Activated T-helper 1 cell treated with anti-CD3 and anti-CD28 coated beads, Interleukin-2, amount 50 U/mL, for 16 hours (primary cell): ENCODE measurements around the gene CXXC1.
"Not testable (repeated sequence)": the region's sequence is repeated elsewhere in the genome, so short reads cannot be mapped to it uniquely, and the experiment has no call there.

Source experiments
- DNase-seq, 2 donors: peaks; one replicate each; pipeline ENCODE4 v3.0.0-alpha.2; 2020; ENCODE audit warnings: low read depth in 1 of 2, low spot score in 1 of 2

The CXXC1 gene

GRCh38 chr18:50276452-50276851, 11.0 kb downstream of the CXXC1 start:
- no peak for DNase-seq

- no peak for DNase-seq
Measured at GRCh38 chr18:50275503-50276036, 11.9 kb downstream of the CXXC1 start.

- DNase-seq = no peak
Measured at GRCh38 chr18:50274941-50275340, 12.6 kb downstream of the CXXC1 start.

GRCh38 chr18:50274044-50274442, 13.4 kb downstream of the CXXC1 start:
- no peak for DNase-seq

GRCh38 chr18:50273203-50274043, 14.1 kb downstream of the CXXC1 start:
- no peak for DNase-seq

- DNase-seq = no peak
Measured at GRCh38 chr18:50272568-50272967, 14.9 kb downstream of the CXXC1 start.

GRCh38 chr18:50268022-50268747, 19.3 kb downstream of the CXXC1 start:
- DNase-seq = peak; percentile 56 to 68

GRCh38 chr18:50266248-50266704, 21.2 kb downstream of the CXXC1 start, which contains the start of gene CFAP53:
CFAP53 (minus strand) TSS chr18:50266495; CDS start chr18:50266404, 91 bp downstream.
- DNase-seq = peak; percentile 70

- DNase-seq = no peak
Measured at GRCh38 chr18:50262977-50263376, 24.5 kb downstream of the CXXC1 start.

- no peak for DNase-seq
Measured at GRCh38 chr18:50250935-50251334, 36.6 kb downstream of the CXXC1 start.

GRCh38 chr18:50249576-50249975, 37.9 kb downstream of the CXXC1 start:
- DNase-seq = no peak

- DNase-seq = no peak
Measured at GRCh38 chr18:50247561-50247960, 39.9 kb downstream of the CXXC1 start.

GRCh38 chr18:50241768-50242167, 45.7 kb downstream of the CXXC1 start:
- not testable (repeated sequence) for DNase-seq

- no peak for DNase-seq
Measured at GRCh38 chr18:50240080-50240563, 47.4 kb downstream of the CXXC1 start.

- DNase-seq = no peak
Measured at GRCh38 chr18:50232419-50232818, 55.1 kb downstream of the CXXC1 start.
